SU-DHL-6 (cell line): ENCODE data around the gene PPTC7.
"Not testable (repeated sequence)": the region's sequence is repeated elsewhere in the genome, so short reads cannot be mapped to it uniquely, and the experiment has no call there.

ENCODE experiments used
- EZH2phosphoT487 ChIP-seq: fragments of 200-600 bp; sonication (generic), shearing (Covaris generic); conservative IDR thresholded peaks from 2 replicates; pipeline ENCODE4 v1.6.1; 2018; ENCODE audit warnings: mild to moderate bottlenecking, antibody characterized with exemption, low read length, moderate library complexity, mixed read lengths
- TF ChIP-seq, protein P1 (sequence below): fragments of 200-600 bp; sonication (generic); IDR thresholded peaks from one replicate; pipeline ENCODE4 v1.5.1; 2017; ENCODE audit warnings: antibody characterized with exemption, mild to moderate bottlenecking, low read length, moderate library complexity; ENCODE audit not compliant: insufficient read depth, poor library complexity, severe bottlenecking

- TF ChIP-seq, protein P1, sequence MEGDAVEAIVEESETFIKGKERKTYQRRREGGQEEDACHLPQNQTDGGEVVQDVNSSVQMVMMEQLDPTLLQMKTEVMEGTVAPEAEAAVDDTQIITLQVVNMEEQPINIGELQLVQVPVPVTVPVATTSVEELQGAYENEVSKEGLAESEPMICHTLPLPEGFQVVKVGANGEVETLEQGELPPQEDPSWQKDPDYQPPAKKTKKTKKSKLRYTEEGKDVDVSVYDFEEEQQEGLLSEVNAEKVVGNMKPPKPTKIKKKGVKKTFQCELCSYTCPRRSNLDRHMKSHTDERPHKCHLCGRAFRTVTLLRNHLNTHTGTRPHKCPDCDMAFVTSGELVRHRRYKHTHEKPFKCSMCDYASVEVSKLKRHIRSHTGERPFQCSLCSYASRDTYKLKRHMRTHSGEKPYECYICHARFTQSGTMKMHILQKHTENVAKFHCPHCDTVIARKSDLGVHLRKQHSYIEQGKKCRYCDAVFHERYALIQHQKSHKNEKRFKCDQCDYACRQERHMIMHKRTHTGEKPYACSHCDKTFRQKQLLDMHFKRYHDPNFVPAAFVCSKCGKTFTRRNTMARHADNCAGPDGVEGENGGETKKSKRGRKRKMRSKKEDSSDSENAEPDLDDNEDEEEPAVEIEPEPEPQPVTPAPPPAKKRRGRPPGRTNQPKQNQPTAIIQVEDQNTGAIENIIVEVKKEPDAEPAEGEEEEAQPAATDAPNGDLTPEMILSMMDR: not testable (repeated sequence)
- not testable (repeated sequence) for TF ChIP-seq EZH2phosphoT487
These were observed 4.0 kb upstream of the PPTC7 start for GRCh38 chr12:110587102-110587501.
